Panc1 (cell line): Measurements from ENCODE around the gene PHF23. TPM values are rescaled to one million over a fixed set of nuclear protein-coding genes. Genes with fewer than 3 reads are reported as not detected.

Experiments used
- ATAC-seq: fragments of 200-7000 bp; cut with Tn5 transposase; 2 replicates; pipeline ENCODE4 v1.9.1; 2020; ENCODE audit warnings: mild to moderate bottlenecking, moderate library complexity
- BruUV-seq: library from RNA; stranded (reverse); fragments of 400-500 nt; replicated peaks from 2 replicates; lab custom pipeline; 2021; lab: Mats Ljungman, UMichigan
- CTCF ChIA-PET: fragments of 300-600 bp; sonication (Branson Sonifier 250); formaldehyde crosslinking; loops from one replicate; lab custom pipeline; 2022; ENCODE audit warnings: antibody characterized with exemption; lab: Charles Lee
- POLR2A ChIA-PET: fragments of 300-600 bp; sonication (Branson Sonifier 250); formaldehyde crosslinking; loops from one replicate; lab custom pipeline; 2022; ENCODE audit warnings: antibody characterized with exemption; lab: Charles Lee
- DNase-seq: peaks from one replicate; pipeline ENCODE4 v3.0.0-alpha.2; 2010; ENCODE audit warnings: low read depth, low spot score
- H3K27ac ChIP-seq: 2 replicates; pipeline ENCODE4 v1.5.1; 2011; ENCODE audit warnings: mild to moderate bottlenecking, low read length, inconsistent platforms
- H3K27me3 ChIP-seq: fragments of 200-500 bp; sonication (Bioruptor generic); 2 replicates; pipeline ENCODE4 v1.6.0; 2014; ENCODE audit warnings: low read length, inconsistent platforms; ENCODE audit not compliant: control insufficient read depth, insufficient read depth
- H3K36me3 ChIP-seq: fragments of 200-500 bp; sonication (Bioruptor generic); 2 replicates; pipeline ENCODE4 v1.5.1; 2014; ENCODE audit warnings: inconsistent platforms, mild to moderate bottlenecking, low read length, moderate library complexity; ENCODE audit not compliant: control insufficient read depth, insufficient read depth
- H3K4me1 ChIP-seq: 2 replicates; pipeline ENCODE4 v1.5.1; 2011; ENCODE audit warnings: inconsistent platforms, mild to moderate bottlenecking, low read length, moderate library complexity; ENCODE audit not compliant: control insufficient read depth, insufficient read depth
- H3K4me3 ChIP-seq, 2 experiments: 2 replicates each; pipeline ENCODE4 v1.5.1; 2011 to 2012; ENCODE audit warnings: low read depth in 2 of 2, low read length in 2 of 2, mild to moderate bottlenecking in 2 of 2, inconsistent platforms in 1 of 2, moderate library complexity in 1 of 2
- H3K9me3 ChIP-seq: fragments of 200-500 bp; sonication (Bioruptor generic); 2 replicates; pipeline ENCODE4 v1.5.1; 2014; ENCODE audit warnings: low read depth, mild to moderate bottlenecking, inconsistent platforms, low read length, moderate library complexity; ENCODE audit not compliant: control insufficient read depth, insufficient read depth
- CTCF ChIP-seq: fragments of 450-650 bp; IDR thresholded peaks from 2 replicates; pipeline ENCODE4 v1.5.1; 2017; ENCODE audit warnings: mild to moderate bottlenecking
- POLR2AphosphoS5 ChIP-seq: IDR thresholded peaks from 2 replicates; pipeline ENCODE4 v1.6.1; 2012; ENCODE audit warnings: mild to moderate bottlenecking, low read depth, low read length, moderate library complexity
- REST ChIP-seq, 2 experiments: IDR thresholded peaks; 2 replicates each; pipeline ENCODE4 v1.6.1; 2011 to 2012; ENCODE audit warnings: low read depth in 2 of 2, control low read depth in 1 of 2, low read length in 1 of 2, mild to moderate bottlenecking in 1 of 2, moderate library complexity in 1 of 2; ENCODE audit not compliant: insufficient read depth in 1 of 2
- SIN3A ChIP-seq: IDR thresholded peaks from 2 replicates; pipeline ENCODE4 v1.6.1; 2012; ENCODE audit warnings: low read depth, mild to moderate bottlenecking, low read length, moderate library complexity, borderline replicate concordance; ENCODE audit not compliant: insufficient read depth
- TCF7L2 ChIP-seq: IDR thresholded peaks from 2 replicates; pipeline ENCODE4 v1.6.1; 2011; ENCODE audit warnings: mild to moderate bottlenecking, low read depth, low read length, inconsistent platforms
- in situ Hi-C: cut with HindIII; loops from 2 replicates; pipeline ENCODE4 v1.10.0; 2016; ENCODE audit warnings: low sequenced_read_pairs, low pct_unique_long_range_greater_than_20kb
- intact Hi-C: fragments of 100-400 bp; cut with micrococcal nuclease; formaldehyde crosslinking; loops from one replicate; pipeline ENCODE4 v1.10.0; 2022; ENCODE audit not compliant: unreplicated experiment
- total RNA-seq: library from RNA; stranded (reverse); gene quantifications from one replicate; pipeline ENCODE4 v1.2.1, GENCODE V29; 2021; ENCODE audit not compliant: unreplicated experiment

Gene PHF23
- total RNA-seq, 1 experiment from 2014 or later, result 69.3 TPM

GRCh38 chr17:7241090-7241733 is 2.0 kb upstream of the PHF23 start:
- Histone ChIP-seq H3K4me1 (peaks cover 26% of the 10 kb centered on the region), H3K4me3 (peak overlapping the region; percentile 87 to 92), H3K27ac (peak overlapping the region; percentile 99), H3K36me3 (peaks cover 10% of the 10 kb centered on the region), H3K27me3 (no peaks in the 10 kb centered on the region), H3K9me3 (no peaks in the 10 kb centered on the region)
- ChIA-PET POLR2A (no interaction called here), CTCF (no interaction called here)
- ATAC-seq (no peak), DNase-seq (no peak)
- intact Hi-C loops (no loop called here), in situ Hi-C loops (no loop called here)
- TF ChIP-seq TCF7L2 (no peak), SIN3A (no peak), POLR2AphosphoS5 (no peak), CTCF (no peak), REST (IDR thresholded peaks at IDR 0.05; ENCODE audit: insufficient read depth in 1 of 2, low read depth in 2 of 2, low read length in 1 of 2) (no peak)
- no TSS peak for BruUV-seq

GRCh38 chr17:7240375-7240774 is 1.1 kb upstream of the PHF23 start:
- DNase-seq (no peak), ATAC-seq (no peak)
- ChIA-PET CTCF (no interaction called here), POLR2A (no interaction called here)
- peaks cover 10% of the 10 kb centered on the region for H3K36me3 ChIP-seq
- BruUV-seq, result TSS peak; percentile 77
- no peak for TF ChIP-seq SIN3A
- no peak for TF ChIP-seq TCF7L2
- TF ChIP-seq CTCF, result no peak
- TF ChIP-seq REST (IDR thresholded peaks at IDR 0.05; ENCODE audit: insufficient read depth in 1 of 2, low read depth in 2 of 2, low read length in 1 of 2), result no peak
- no peak for TF ChIP-seq POLR2AphosphoS5
- no peaks in the 10 kb centered on the region for H3K27me3 ChIP-seq
- H3K9me3 ChIP-seq, result no peaks in the 10 kb centered on the region
- peak overlapping the region; percentile 87 to 92 for H3K4me3 ChIP-seq
- H3K4me1 ChIP-seq, result peaks cover 34% of the 10 kb centered on the region
- H3K27ac ChIP-seq, result peak overlapping the region; percentile 99
- in situ Hi-C loops, result no loop called here
- intact Hi-C loops, result no loop called here
